Measurements from ENCODE around the gene SPTLC2. TPM values are rescaled to one million over a fixed set of nuclear protein-coding genes. Genes with fewer than 3 reads are reported as not detected.
"Not testable (repeated sequence)": the region's sequence is repeated elsewhere in the genome, so short reads cannot be mapped to it uniquely, and the experiment has no call there.

SPTLC2 gene
- total RNA-seq, 1 donor from 2014 or later: 12.3 TPM

GRCh38 chr14:77531071-77531470 lies 85.4 kb downstream of the SPTLC2 start:
- Histone ChIP-seq H3K27ac (no peak overlapping the region), H3K9me3 (ENCODE audit: low read depth) (no peaks in the 10 kb centered on the region), H2AFZ (replicated peaks) (no peak overlapping the region), H3K4me1 (no peaks in the 10 kb centered on the region), H4K20me1 (ENCODE audit: low read depth) (no peaks in the 10 kb centered on the region), H3K79me2 (ENCODE audit: low read depth) (no peaks in the 10 kb centered on the region), H3K4me3 (no peak overlapping the region), H3K9ac (no peak overlapping the region), H3K36me3 (no peaks in the 10 kb centered on the region), H3F3A (ENCODE audit: low read depth) (no peaks in the 10 kb centered on the region), H3K27me3 (no peaks in the 10 kb centered on the region), H3K4me2 (no peak overlapping the region)
- Mint-ChIP-seq H3K27ac (no peak overlapping the region), H3K36me3 (peaks cover 16% of the 10 kb centered on the region), H3K4me3 (no peak overlapping the region), H3K4me1 (no peaks in the 10 kb centered on the region), H3K27me3 (ENCODE audit: insufficient read depth, low read depth) (peaks cover 2% of the 10 kb centered on the region), H3K9me3 (no peaks in the 10 kb centered on the region)
- no peak for DNase-seq (ENCODE audit: low spot score)
- TF ChIP-seq EZH2 (IDR thresholded peaks at IDR 0.05) (no peak), EZH2phosphoT487 (IDR thresholded peaks at IDR 0.05) (no peak)
- TF ChIP-seq, protein P1, sequence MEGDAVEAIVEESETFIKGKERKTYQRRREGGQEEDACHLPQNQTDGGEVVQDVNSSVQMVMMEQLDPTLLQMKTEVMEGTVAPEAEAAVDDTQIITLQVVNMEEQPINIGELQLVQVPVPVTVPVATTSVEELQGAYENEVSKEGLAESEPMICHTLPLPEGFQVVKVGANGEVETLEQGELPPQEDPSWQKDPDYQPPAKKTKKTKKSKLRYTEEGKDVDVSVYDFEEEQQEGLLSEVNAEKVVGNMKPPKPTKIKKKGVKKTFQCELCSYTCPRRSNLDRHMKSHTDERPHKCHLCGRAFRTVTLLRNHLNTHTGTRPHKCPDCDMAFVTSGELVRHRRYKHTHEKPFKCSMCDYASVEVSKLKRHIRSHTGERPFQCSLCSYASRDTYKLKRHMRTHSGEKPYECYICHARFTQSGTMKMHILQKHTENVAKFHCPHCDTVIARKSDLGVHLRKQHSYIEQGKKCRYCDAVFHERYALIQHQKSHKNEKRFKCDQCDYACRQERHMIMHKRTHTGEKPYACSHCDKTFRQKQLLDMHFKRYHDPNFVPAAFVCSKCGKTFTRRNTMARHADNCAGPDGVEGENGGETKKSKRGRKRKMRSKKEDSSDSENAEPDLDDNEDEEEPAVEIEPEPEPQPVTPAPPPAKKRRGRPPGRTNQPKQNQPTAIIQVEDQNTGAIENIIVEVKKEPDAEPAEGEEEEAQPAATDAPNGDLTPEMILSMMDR (IDR thresholded peaks at IDR 0.05): no peak

DNA sequence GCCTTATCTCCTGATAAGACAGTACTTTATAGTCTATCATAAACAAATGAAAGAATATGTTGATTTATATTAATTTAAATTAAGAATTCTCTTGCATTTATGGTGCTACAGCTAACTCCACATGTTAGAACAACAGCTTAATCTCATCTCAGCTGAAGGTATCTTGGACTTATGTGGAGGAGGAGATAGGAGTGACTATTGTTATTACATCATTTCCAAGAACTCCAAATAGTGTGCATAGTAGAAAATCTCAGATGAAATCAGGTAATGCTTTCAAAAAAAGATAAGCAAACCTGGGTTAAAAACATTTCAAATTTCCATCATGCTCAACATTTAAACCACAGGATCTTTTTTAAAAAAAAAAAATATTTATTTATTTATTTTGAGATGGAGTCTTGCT lies 86.5 kb downstream of the SPTLC2 start:
- Histone ChIP-seq H3K27ac (no peak overlapping the region), H3K4me3 (no peak overlapping the region), H3F3A (ENCODE audit: low read depth) (no peaks in the 10 kb centered on the region), H3K79me2 (ENCODE audit: low read depth) (no peaks in the 10 kb centered on the region), H3K4me2 (no peak overlapping the region), H3K9ac (no peak overlapping the region), H3K4me1 (no peaks in the 10 kb centered on the region), H3K27me3 (no peaks in the 10 kb centered on the region), H2AFZ (replicated peaks) (no peak overlapping the region), H3K36me3 (no peaks in the 10 kb centered on the region), H3K9me3 (ENCODE audit: low read depth) (no peaks in the 10 kb centered on the region), H4K20me1 (ENCODE audit: low read depth) (no peaks in the 10 kb centered on the region)
- Mint-ChIP-seq H3K9me3 (no peaks in the 10 kb centered on the region), H3K36me3 (peaks cover 14% of the 10 kb centered on the region), H3K4me1 (no peaks in the 10 kb centered on the region), H3K4me3 (no peak overlapping the region), H3K27ac (no peak overlapping the region), H3K27me3 (ENCODE audit: insufficient read depth, low read depth) (no peaks in the 10 kb centered on the region)
- TF ChIP-seq EZH2 (IDR thresholded peaks at IDR 0.05): no peak
- TF ChIP-seq, protein P1 (IDR thresholded peaks at IDR 0.05): no peak
- TF ChIP-seq EZH2phosphoT487 (IDR thresholded peaks at IDR 0.05): no peak
- no peak for DNase-seq (ENCODE audit: low spot score)

GRCh38 chr14:77529213-77529612 lies 87.2 kb downstream of the SPTLC2 start:
- peaks cover 12% of the 10 kb centered on the region for H3K36me3 Mint-ChIP-seq
- H3K27me3 Mint-ChIP-seq (ENCODE audit: insufficient read depth, low read depth): no peaks in the 10 kb centered on the region
- no peak overlapping the region for H3K27ac Mint-ChIP-seq
- no peak overlapping the region for H2AFZ ChIP-seq (replicated peaks)
- TF ChIP-seq, protein P1 (IDR thresholded peaks at IDR 0.05): no peak
- no peak for TF ChIP-seq EZH2phosphoT487 (IDR thresholded peaks at IDR 0.05)
- TF ChIP-seq EZH2 (IDR thresholded peaks at IDR 0.05): no peak
- H3F3A ChIP-seq (ENCODE audit: low read depth): no peaks in the 10 kb centered on the region
- H3K27me3 ChIP-seq: no peaks in the 10 kb centered on the region
- no peak overlapping the region for H3K4me2 ChIP-seq
- no peak overlapping the region for H3K27ac ChIP-seq
- no peak for DNase-seq (ENCODE audit: low spot score)
- no peaks in the 10 kb centered on the region for H3K4me1 Mint-ChIP-seq
- no peaks in the 10 kb centered on the region for H3K4me1 ChIP-seq
- H3K9ac ChIP-seq: no peak overlapping the region
- no peaks in the 10 kb centered on the region for H3K9me3 Mint-ChIP-seq
- no peak overlapping the region for H3K4me3 Mint-ChIP-seq
- H3K4me3 ChIP-seq: no peak overlapping the region
- no peaks in the 10 kb centered on the region for H3K36me3 ChIP-seq
- H4K20me1 ChIP-seq (ENCODE audit: low read depth): no peaks in the 10 kb centered on the region
- H3K79me2 ChIP-seq (ENCODE audit: low read depth): no peaks in the 10 kb centered on the region
- H3K9me3 ChIP-seq (ENCODE audit: low read depth): no peaks in the 10 kb centered on the region

GRCh38 chr14:77528701-77529100 lies 87.7 kb downstream of the SPTLC2 start:
- not testable (repeated sequence) for H3K9me3 ChIP-seq (ENCODE audit: low read depth)

More at GRCh38 chr14:77528701-77529100, 87.7 kb downstream of the SPTLC2 start:
- H3K79me2 ChIP-seq (ENCODE audit: low read depth); H3K9ac ChIP-seq; H3K27me3 Mint-ChIP-seq (ENCODE audit: insufficient read depth, low read depth); H3K27ac ChIP-seq; H3K27ac Mint-ChIP-seq; H3F3A ChIP-seq (ENCODE audit: low read depth); DNase-seq (ENCODE audit: low spot score); H3K4me2 ChIP-seq; H3K36me3 Mint-ChIP-seq; H3K4me1 ChIP-seq; H3K4me3 ChIP-seq; H3K36me3 ChIP-seq; H3K4me3 Mint-ChIP-seq; H3K9me3 Mint-ChIP-seq; H3K27me3 ChIP-seq; H2AFZ ChIP-seq (replicated peaks); H4K20me1 ChIP-seq (ENCODE audit: low read depth); H3K4me1 Mint-ChIP-seq: not testable (repeated sequence)
